ENCODE measurements around the gene SLC31A1. TPM values are rescaled to one million over a fixed set of nuclear protein-coding genes. Genes with fewer than 3 reads are reported as not detected.

Gene SLC31A1
- total RNA-seq, 4 donors from 2014 or later, result 7.4 to 82.7 (median 50.6) TPM

GRCh38 chr9:113205861-113206260 is 15.5 kb upstream of the SLC31A1 start:
- no peaks in the 10 kb centered on the region for H3K4me1 ChIP-seq
- DNase-seq, result no peak
- H3K9me3 ChIP-seq, result no peaks in the 10 kb centered on the region
- H3K36me3 ChIP-seq, result peaks cover 0 to 85% (median 3%) of the 10 kb centered on the region in 3 donors
- no peak overlapping the region for H3K27ac ChIP-seq
- no peaks in the 10 kb centered on the region for H3K27me3 ChIP-seq
- TF ChIP-seq CTCF (IDR thresholded peaks at IDR 0.05), result no peak
- TF ChIP-seq POLR2A (IDR thresholded peaks at IDR 0.05), result no peak
- no peak overlapping the region for H3K4me3 ChIP-seq

- Histone ChIP-seq H3K27ac (peak overlapping the region in 1 of 4 donors; percentile 20), H3K9me3 (no peaks in the 10 kb centered on the region), H3K36me3 (peaks cover 0 to 45% (median 3%) of the 10 kb centered on the region in 3 donors), H3K4me1 (no peaks in the 10 kb centered on the region), H3K27me3 (no peaks in the 10 kb centered on the region), H3K4me3 (no peak overlapping the region)
- DNase-seq, result no peak
- TF ChIP-seq POLR2A (IDR thresholded peaks at IDR 0.05) (no peak), CTCF (IDR thresholded peaks at IDR 0.05) (no peak)
Observed at GRCh38 chr9:113210815-113211214, 10.5 kb upstream of the SLC31A1 start.

- Histone ChIP-seq H3K27ac (no peak overlapping the region), H3K27me3 (no peaks in the 10 kb centered on the region), H3K4me1 (peaks cover 0 to 22% (median 8%) of the 10 kb centered on the region in 4 donors), H3K9me3 (no peaks in the 10 kb centered on the region), H3K4me3 (no peak overlapping the region), H3K36me3 (peaks cover 0 to 6% (median 0%) of the 10 kb centered on the region in 3 donors)
- TF ChIP-seq CTCF (IDR thresholded peaks at IDR 0.05) (no peak), POLR2A (IDR thresholded peaks at IDR 0.05) (no peak)
- no peak for DNase-seq
Observed at GRCh38 chr9:113215132-113215531, 6.2 kb upstream of the SLC31A1 start.

DNA sequence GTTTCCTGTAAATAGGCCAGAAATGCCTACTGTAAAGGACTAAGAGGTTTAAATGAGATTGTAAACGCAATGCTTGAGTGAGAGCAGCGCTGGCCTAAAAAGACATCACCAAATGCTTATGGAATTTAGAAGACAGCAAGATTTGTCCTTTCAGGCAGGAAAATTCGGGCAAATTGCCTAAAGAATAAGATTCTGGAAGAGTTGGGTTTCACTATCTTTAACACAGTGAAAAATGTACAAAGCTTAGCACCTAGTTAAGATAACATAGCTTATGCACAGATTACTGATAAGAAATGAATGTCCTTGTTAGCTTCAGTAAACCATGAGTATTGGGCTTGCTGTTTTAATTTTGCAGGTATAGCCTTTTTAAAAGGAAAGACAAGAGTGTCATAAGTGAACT is 4.9 kb upstream of the SLC31A1 start:
- Histone ChIP-seq H3K36me3 (no peaks in the 10 kb centered on the region), H3K27ac (no peak overlapping the region), H3K4me3 (no peak overlapping the region), H3K27me3 (no peaks in the 10 kb centered on the region), H3K4me1 (peaks cover 0 to 25% (median 10%) of the 10 kb centered on the region in 4 donors), H3K9me3 (no peaks in the 10 kb centered on the region)
- TF ChIP-seq POLR2A (IDR thresholded peaks at IDR 0.05), result no peak
- no peak for TF ChIP-seq CTCF (IDR thresholded peaks at IDR 0.05)
- no peak for DNase-seq

DNA sequence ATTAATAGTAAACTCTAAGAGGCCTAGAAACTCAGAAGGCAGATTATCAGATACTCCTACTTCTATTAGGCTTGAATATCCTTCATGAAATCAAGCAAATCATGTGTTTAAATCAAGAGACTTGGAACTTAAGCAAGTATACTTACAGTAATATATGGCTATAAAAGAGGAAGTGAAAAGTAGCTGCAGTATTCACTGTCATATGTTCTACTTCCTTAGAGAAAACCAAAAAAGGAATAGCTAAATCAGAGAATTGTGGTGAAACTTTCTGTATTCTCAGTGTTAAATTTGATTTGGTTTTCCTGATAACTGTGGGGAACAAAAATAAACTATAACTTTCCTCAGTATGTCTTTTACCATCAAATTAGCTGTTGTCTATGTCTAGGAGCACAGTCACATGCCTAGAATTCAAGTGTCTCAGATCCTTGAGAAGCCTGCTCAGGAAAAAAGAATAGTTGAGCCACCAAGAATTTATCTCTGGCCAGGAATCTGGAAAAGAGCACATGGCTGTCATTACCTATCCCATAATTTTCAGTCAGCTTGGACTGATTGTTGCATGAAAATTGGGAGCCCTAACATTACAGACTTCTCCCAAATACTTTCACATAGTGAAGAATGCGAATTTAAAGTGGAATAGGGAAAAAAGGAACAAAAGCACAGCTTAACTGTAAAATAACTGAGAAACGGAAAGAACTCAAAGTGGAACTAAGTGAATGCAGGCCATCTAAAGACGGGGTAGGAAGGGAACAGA is 2.0 kb upstream of the SLC31A1 start:
- Histone ChIP-seq H3K27me3 (no peaks in the 10 kb centered on the region), H3K27ac (peak overlapping the region in 3 of 4 donors; percentile 2 to 58 (median 18)), H3K4me3 (peak overlapping the region in 1 of 4 donors; percentile 66), H3K36me3 (peaks cover 0 to under 1% (median 0%) of the 10 kb centered on the region in 3 donors), H3K4me1 (peaks cover 0 to 39% (median 10%) of the 10 kb centered on the region in 4 donors), H3K9me3 (no peaks in the 10 kb centered on the region)
- TF ChIP-seq POLR2A (IDR thresholded peaks at IDR 0.05) (no peak), CTCF (IDR thresholded peaks at IDR 0.05) (no peak)
- no peak for DNase-seq

All from Peyer's patch (tissue), 4 donors.